Measurements from ENCODE around the gene OXNAD1.

DNA sequence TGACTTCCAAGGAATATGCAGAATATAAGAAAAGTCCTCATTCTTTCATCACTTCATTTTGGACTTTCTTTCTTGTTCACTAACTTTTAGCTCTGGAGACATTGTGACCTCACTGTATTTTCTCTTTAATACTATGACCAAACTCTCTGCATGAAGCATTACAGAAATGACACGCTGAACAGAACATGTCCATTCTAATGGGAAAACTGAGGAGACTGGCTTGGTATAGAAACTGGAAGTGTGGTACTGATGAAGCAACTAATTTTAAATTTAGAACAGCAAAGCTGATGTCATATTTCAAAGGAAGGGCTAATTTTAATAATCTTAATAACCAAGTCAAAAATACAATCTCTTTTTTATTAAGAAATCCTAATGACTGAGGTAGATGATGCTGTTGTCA lies 5.0 kb upstream of the OXNAD1 start:
- TF ChIP-seq, protein P1, sequence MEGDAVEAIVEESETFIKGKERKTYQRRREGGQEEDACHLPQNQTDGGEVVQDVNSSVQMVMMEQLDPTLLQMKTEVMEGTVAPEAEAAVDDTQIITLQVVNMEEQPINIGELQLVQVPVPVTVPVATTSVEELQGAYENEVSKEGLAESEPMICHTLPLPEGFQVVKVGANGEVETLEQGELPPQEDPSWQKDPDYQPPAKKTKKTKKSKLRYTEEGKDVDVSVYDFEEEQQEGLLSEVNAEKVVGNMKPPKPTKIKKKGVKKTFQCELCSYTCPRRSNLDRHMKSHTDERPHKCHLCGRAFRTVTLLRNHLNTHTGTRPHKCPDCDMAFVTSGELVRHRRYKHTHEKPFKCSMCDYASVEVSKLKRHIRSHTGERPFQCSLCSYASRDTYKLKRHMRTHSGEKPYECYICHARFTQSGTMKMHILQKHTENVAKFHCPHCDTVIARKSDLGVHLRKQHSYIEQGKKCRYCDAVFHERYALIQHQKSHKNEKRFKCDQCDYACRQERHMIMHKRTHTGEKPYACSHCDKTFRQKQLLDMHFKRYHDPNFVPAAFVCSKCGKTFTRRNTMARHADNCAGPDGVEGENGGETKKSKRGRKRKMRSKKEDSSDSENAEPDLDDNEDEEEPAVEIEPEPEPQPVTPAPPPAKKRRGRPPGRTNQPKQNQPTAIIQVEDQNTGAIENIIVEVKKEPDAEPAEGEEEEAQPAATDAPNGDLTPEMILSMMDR (IDR thresholded peaks at IDR 0.05; ENCODE audit: poor library complexity), result no peak
- no peak for TF ChIP-seq EZH2 (IDR thresholded peaks at IDR 0.05; ENCODE audit: borderline replicate concordance)
- TF ChIP-seq EZH2phosphoT487 (IDR thresholded peaks at IDR 0.05; ENCODE audit: low read depth, severe bottlenecking, unreplicated experiment), result no peak
